T47D (cell line): Measurements from ENCODE around the gene TNFRSF12A.
"Not testable (repeated sequence)": the region's sequence is repeated elsewhere in the genome, so short reads cannot be mapped to it uniquely, and the experiment has no call there.

Experiments used
- DNase-seq, 2 experiments: peaks; one replicate each; pipeline versions ENCODE4 v3.0.0 to v3.0.0-alpha.2; 2011 to 2012; ENCODE audit warnings: low read depth in 1 of 2, low spot score in 1 of 2
- JUND ChIP-seq: IDR thresholded peaks from 2 replicates; pipeline ENCODE4 v1.6.1; 2012; ENCODE audit warnings: low read depth
- in situ Hi-C: cut with HindIII; loops from 2 replicates; pipeline ENCODE4 v1.10.0; 2016; ENCODE audit warnings: low sequenced_read_pairs, low pct_unique_long_range_greater_than_20kb

The TNFRSF12A gene

DNA sequence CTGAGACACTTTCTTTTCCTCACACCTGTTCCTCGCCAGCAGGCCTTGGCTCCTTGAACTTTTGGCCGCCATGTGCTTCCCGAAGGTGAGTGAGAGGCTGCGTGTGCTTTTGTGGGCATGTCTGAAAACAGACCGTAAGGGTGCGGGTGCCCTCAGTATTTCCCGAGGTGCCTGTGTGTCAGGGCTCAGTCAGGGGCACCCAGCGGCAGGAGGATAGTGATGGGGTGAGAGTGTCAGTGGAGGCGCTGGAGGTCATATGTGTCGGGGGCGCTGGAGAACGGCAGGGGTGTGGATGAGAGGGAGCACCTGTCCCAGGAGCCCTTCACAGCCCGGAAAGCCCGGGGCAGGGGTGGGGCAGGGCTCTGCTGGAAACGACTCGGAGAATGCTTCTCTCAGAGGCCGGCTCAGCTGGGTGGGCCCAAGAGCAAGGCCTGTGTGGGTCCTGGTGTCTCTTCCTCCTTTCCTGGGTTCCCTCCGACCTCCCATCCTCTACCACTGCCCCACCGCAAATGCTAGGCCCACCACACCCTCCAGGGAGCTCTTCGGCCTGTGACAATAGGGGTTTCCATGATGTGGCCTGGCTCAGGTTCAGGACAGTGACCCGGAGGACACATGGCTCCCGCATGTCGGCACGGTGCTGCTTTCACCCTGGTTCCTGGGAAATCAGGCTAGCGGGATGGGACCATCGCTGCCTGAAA, 45.7 kb downstream of the TNFRSF12A start:
- no peak for TF ChIP-seq JUND
- in situ Hi-C loops, result no loop called here
- DNase-seq, result no peak

DNA sequence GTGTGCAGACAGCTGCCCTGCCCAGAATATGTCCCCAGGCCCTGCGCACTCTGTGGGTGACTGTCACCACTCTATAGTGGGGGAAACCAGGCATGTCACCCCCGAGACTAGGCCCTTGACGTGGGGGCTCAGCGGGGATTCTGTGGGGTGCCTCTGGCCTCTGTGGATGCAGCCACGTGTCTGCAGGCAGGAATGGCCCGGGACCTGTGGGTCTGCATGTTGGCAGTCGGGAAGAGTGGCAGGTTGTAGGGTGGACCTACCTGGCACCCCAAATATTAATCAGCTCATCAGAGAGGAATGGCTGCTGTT, 46.2 kb downstream of the TNFRSF12A start:
- in situ Hi-C loops, result no loop called here
- no peak for DNase-seq
- TF ChIP-seq JUND, result no peak

DNA sequence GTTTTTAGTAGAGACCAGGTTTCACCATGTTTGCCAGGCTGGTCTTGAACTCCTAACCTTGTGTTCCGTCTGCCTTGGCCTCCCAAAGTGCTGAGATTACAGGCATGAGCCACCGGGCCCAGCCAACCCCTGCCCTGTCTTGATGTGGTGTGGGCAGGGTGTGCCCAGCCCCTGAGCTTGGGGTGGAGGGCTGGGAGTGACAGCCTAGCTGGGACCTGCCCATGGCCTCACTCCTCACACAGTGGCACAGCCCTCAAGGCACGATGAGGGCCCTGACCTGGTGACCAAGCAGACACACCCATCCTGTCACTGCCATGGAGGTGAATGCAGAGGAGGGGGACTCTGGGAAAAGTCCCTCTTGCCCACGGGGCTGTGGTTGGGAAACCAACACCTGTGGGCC, 48.3 kb downstream of the TNFRSF12A start:
- TF ChIP-seq JUND, result no peak
- in situ Hi-C loops, result no loop called here
- DNase-seq, result no peak

- in situ Hi-C loops, DNase-seq: not testable (repeated sequence)
Observed at GRCh38 chr16:3069146-3069545, 49.0 kb downstream of the TNFRSF12A start.

DNA sequence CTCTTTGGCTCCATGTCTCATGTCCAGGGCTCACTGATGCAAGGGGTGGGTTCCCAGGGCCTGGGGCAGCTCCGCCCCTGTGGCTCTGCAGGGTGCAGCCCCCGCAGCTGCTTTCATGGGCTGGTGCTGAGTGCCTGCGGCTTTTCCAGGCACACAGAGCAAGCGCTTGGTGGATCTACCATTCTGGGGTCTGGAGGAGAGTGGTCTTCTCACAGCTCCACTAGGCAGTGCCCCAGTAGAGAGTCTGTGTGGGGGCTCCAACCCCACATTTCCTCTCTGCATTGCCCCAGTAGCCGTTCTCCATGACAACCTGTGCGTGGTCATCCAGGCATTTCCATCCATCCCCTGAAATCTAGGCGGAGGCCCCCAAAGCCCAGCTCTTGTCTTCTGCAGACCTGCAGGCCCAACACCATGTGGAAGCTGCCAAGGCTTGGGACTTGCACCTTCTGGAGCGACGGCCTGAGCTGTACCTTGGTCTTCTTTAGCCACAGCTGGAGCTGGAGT, 50.5 kb downstream of the TNFRSF12A start:
- no peak for DNase-seq
- no peak for TF ChIP-seq JUND
- in situ Hi-C loops, result no loop called here

- no peak for TF ChIP-seq JUND
- in situ Hi-C loops, result no loop called here
- DNase-seq, result no peak
Observed at GRCh38 chr16:3071655-3072054, 51.5 kb downstream of the TNFRSF12A start.
